K562 (cell line): ENCODE results near the gene CAPZB. TPM values are rescaled to one million over a fixed set of nuclear protein-coding genes. Genes with fewer than 3 reads are reported as not detected.

ENCODE experiments used
- ESRRA ChIP-seq: fragments of 450-650 bp; IDR thresholded peaks from 2 replicates; pipeline ENCODE4 v1.6.1; 2014; ENCODE audit warnings: low read depth, mild to moderate bottlenecking, moderate library complexity, borderline replicate concordance
- GATAD2A ChIP-seq: fragments of 450-650 bp; IDR thresholded peaks from 2 replicates; pipeline ENCODE4 v1.6.1; 2017
- GATAD2B ChIP-seq: fragments of 450-650 bp; IDR thresholded peaks from 2 replicates; pipeline ENCODE4 v1.6.1; 2017; ENCODE audit warnings: mild to moderate bottlenecking, borderline replicate concordance
- LCOR ChIP-seq: sonication (generic); formaldehyde crosslinking; IDR thresholded peaks from 2 replicates; pipeline ENCODE4 v1.8.0; 2022; ENCODE audit warnings: mild to moderate bottlenecking, missing genetic modification reagents
- NR4A1 ChIP-seq, 2 experiments: fragments of 250-450 bp in 1 of 2; fragments of 450-650 bp in 1 of 2; sonication (Bioruptor Pico) in 1 of 2; IDR thresholded peaks; 2 replicates each; pipeline versions ENCODE4 v1.4.0 to v1.6.1; 2016 to 2020; ENCODE audit warnings: mild to moderate bottlenecking in 2 of 2, missing compliant biosample characterization in 1 of 2, missing genetic modification characterization in 1 of 2, moderate library complexity in 1 of 2
- SLC30A9 ChIP-seq: fragments of 250-450 bp; sonication (Bioruptor Pico); IDR thresholded peaks from 2 replicates; pipeline ENCODE4 v1.8.0; 2022; ENCODE audit warnings: mild to moderate bottlenecking, moderate library complexity
- TRIM24 ChIP-seq, 2 experiments: fragments of 450-650 bp; IDR thresholded peaks; 2 replicates each; pipeline ENCODE4 v1.6.1; 2016
- polyA plus RNA-seq, 8 experiments: library from polyadenylated mRNA; depleted of rRNA in 4 of 8; stranded (reverse) in 5 of 8; unstranded in 3 of 8; fragments of >200 nt; fragmentation: Nextera tagmentation in 2 of 8; fragmentation: Illumina TruSeq in 1 of 8; extraction: Ambion mirVana in 2 of 8; extraction: Trizol in 1 of 8; gene quantifications; 2 replicates each; pipeline versions ENCODE4 v1.2.1 to v1.2.3, GENCODE V29; 2011 to 2014; ENCODE audit warnings: inconsistent platforms in 1 of 8, missing spikeins in 1 of 8
- total RNA-seq, 7 experiments: library from RNA; depleted of rRNA in 6 of 7; stranded (reverse); fragments of >200 nt in 6 of 7; fragmentation: Illumina TruSeq in 2 of 7; extraction: Trizol in 2 of 7; gene quantifications; 2 replicates each; pipeline versions ENCODE4 v1.2.1 to v1.2.3, GENCODE V29; 2011 to 2021; ENCODE audit warnings: low replicate concordance in 1 of 7
- TF ChIP-seq, protein P1 (sequence below), 2 experiments: fragments of 150-350 bp in 1 of 2; IDR thresholded peaks; 2 replicates each; pipeline ENCODE4 v1.6.1; 2012 to 2016; ENCODE audit warnings: low read depth in 2 of 2, low read length in 2 of 2, mild to moderate bottlenecking in 1 of 2, moderate library complexity in 1 of 2
- TF ChIP-seq, protein P2 (sequence below): sonication (generic); formaldehyde crosslinking; IDR thresholded peaks from 2 replicates; pipeline ENCODE4 v1.8.0; 2022; ENCODE audit warnings: missing genetic modification reagents, mild to moderate bottlenecking, moderate library complexity, borderline replicate concordance
- TF ChIP-seq, protein P3 (sequence below): fragments of 200-600 bp; sonication (generic); IDR thresholded peaks from one replicate; pipeline ENCODE4 v1.6.1; 2012; ENCODE audit warnings: mild to moderate bottlenecking, low read depth, low read length, inconsistent platforms

The CAPZB gene
- total and polyA plus RNA-seq, 9 of the 15 experiments (the other 6 are each of a cell fraction or from before 2014, with no cell fraction given), result 57.6 to 297 (median 125) TPM

DNA sequence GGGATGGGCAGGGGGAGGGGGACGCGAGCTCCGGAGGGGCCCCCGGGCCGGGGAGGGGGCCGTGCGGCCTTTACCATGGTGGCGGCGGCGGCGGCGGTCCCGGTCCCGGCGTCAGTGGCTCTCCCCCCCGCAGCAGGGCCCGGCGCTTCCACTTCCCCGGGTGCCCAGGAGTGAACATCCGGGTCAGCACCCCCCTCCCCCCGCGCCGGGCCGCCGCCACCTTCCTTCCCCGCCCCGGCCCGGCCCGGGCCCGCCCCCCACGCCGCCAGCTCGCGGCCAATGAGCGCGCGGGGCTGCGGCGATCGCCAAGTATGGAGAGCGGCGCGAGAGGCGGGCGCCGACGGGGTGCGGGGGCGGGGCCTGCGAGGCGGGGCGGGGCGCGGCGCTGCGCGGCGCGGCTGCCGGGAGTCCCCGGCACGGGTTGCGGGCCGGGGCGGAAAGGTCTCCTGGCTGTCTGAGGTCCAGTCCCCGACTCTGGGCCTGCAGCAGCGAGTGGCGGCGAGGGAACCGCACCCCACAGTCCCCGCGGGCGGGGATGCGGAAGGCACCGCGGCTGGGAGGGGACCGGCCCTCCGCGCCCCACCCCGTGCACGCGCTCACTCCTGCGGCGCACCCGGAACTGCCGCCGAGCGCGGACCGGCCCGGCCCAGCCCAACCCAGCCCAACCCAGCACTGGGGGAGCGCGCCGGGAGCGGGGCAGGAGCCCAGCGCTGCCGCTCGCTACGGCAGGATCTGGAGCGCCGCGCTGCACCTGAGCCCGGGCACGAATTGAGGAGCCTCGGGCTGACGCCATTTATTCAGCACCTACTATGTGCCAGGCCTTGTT lies at the start of gene CAPZB (continued):
- TF ChIP-seq, protein P1, sequence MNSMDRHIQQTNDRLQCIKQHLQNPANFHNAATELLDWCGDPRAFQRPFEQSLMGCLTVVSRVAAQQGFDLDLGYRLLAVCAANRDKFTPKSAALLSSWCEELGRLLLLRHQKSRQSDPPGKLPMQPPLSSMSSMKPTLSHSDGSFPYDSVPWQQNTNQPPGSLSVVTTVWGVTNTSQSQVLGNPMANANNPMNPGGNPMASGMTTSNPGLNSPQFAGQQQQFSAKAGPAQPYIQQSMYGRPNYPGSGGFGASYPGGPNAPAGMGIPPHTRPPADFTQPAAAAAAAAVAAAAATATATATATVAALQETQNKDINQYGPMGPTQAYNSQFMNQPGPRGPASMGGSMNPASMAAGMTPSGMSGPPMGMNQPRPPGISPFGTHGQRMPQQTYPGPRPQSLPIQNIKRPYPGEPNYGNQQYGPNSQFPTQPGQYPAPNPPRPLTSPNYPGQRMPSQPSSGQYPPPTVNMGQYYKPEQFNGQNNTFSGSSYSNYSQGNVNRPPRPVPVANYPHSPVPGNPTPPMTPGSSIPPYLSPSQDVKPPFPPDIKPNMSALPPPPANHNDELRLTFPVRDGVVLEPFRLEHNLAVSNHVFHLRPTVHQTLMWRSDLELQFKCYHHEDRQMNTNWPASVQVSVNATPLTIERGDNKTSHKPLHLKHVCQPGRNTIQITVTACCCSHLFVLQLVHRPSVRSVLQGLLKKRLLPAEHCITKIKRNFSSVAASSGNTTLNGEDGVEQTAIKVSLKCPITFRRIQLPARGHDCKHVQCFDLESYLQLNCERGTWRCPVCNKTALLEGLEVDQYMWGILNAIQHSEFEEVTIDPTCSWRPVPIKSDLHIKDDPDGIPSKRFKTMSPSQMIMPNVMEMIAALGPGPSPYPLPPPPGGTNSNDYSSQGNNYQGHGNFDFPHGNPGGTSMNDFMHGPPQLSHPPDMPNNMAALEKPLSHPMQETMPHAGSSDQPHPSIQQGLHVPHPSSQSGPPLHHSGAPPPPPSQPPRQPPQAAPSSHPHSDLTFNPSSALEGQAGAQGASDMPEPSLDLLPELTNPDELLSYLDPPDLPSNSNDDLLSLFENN (IDR thresholded peaks at IDR 0.05; ENCODE audit: low read depth in 2 of 2, low read length in 2 of 2), result no peak
- no peak for TF ChIP-seq SLC30A9 (CRISPR knock-in tag)
- peak; percentile 81; the same call in 1 of the 2 replicates for TF ChIP-seq GATAD2A
- no peak for TF ChIP-seq LCOR (CRISPR knock-in tag)
- TF ChIP-seq TRIM24 (IDR thresholded peaks at IDR 0.05), result peak in 1 of 2 experiments; percentile 42; a peak in 2 of 4 replicates
- peak; percentile 68; the same call in 1 of the 2 replicates for TF ChIP-seq ESRRA
- TF ChIP-seq GATAD2B, result peak; percentile 89
- TF ChIP-seq, protein P2, sequence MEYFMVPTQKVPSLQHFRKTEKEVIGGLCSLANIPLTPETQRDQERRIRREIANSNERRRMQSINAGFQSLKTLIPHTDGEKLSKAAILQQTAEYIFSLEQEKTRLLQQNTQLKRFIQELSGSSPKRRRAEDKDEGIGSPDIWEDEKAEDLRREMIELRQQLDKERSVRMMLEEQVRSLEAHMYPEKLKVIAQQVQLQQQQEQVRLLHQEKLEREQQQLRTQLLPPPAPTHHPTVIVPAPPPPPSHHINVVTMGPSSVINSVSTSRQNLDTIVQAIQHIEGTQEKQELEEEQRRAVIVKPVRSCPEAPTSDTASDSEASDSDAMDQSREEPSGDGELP (CRISPR knock-in tag), result peak; percentile 47; the same call in 1 of the 2 replicates
- TF ChIP-seq, protein P3, sequence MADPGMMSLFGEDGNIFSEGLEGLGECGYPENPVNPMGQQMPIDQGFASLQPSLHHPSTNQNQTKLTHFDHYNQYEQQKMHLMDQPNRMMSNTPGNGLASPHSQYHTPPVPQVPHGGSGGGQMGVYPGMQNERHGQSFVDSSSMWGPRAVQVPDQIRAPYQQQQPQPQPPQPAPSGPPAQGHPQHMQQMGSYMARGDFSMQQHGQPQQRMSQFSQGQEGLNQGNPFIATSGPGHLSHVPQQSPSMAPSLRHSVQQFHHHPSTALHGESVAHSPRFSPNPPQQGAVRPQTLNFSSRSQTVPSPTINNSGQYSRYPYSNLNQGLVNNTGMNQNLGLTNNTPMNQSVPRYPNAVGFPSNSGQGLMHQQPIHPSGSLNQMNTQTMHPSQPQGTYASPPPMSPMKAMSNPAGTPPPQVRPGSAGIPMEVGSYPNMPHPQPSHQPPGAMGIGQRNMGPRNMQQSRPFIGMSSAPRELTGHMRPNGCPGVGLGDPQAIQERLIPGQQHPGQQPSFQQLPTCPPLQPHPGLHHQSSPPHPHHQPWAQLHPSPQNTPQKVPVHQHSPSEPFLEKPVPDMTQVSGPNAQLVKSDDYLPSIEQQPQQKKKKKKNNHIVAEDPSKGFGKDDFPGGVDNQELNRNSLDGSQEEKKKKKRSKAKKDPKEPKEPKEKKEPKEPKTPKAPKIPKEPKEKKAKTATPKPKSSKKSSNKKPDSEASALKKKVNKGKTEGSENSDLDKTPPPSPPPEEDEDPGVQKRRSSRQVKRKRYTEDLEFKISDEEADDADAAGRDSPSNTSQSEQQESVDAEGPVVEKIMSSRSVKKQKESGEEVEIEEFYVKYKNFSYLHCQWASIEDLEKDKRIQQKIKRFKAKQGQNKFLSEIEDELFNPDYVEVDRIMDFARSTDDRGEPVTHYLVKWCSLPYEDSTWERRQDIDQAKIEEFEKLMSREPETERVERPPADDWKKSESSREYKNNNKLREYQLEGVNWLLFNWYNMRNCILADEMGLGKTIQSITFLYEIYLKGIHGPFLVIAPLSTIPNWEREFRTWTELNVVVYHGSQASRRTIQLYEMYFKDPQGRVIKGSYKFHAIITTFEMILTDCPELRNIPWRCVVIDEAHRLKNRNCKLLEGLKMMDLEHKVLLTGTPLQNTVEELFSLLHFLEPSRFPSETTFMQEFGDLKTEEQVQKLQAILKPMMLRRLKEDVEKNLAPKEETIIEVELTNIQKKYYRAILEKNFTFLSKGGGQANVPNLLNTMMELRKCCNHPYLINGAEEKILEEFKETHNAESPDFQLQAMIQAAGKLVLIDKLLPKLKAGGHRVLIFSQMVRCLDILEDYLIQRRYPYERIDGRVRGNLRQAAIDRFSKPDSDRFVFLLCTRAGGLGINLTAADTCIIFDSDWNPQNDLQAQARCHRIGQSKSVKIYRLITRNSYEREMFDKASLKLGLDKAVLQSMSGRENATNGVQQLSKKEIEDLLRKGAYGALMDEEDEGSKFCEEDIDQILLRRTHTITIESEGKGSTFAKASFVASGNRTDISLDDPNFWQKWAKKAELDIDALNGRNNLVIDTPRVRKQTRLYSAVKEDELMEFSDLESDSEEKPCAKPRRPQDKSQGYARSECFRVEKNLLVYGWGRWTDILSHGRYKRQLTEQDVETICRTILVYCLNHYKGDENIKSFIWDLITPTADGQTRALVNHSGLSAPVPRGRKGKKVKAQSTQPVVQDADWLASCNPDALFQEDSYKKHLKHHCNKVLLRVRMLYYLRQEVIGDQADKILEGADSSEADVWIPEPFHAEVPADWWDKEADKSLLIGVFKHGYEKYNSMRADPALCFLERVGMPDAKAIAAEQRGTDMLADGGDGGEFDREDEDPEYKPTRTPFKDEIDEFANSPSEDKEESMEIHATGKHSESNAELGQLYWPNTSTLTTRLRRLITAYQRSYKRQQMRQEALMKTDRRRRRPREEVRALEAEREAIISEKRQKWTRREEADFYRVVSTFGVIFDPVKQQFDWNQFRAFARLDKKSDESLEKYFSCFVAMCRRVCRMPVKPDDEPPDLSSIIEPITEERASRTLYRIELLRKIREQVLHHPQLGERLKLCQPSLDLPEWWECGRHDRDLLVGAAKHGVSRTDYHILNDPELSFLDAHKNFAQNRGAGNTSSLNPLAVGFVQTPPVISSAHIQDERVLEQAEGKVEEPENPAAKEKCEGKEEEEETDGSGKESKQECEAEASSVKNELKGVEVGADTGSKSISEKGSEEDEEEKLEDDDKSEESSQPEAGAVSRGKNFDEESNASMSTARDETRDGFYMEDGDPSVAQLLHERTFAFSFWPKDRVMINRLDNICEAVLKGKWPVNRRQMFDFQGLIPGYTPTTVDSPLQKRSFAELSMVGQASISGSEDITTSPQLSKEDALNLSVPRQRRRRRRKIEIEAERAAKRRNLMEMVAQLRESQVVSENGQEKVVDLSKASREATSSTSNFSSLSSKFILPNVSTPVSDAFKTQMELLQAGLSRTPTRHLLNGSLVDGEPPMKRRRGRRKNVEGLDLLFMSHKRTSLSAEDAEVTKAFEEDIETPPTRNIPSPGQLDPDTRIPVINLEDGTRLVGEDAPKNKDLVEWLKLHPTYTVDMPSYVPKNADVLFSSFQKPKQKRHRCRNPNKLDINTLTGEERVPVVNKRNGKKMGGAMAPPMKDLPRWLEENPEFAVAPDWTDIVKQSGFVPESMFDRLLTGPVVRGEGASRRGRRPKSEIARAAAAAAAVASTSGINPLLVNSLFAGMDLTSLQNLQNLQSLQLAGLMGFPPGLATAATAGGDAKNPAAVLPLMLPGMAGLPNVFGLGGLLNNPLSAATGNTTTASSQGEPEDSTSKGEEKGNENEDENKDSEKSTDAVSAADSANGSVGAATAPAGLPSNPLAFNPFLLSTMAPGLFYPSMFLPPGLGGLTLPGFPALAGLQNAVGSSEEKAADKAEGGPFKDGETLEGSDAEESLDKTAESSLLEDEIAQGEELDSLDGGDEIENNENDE, result no peak
- 0 out of 2 replicates have a peak, but pooled peaks have one; percentile 42 for TF ChIP-seq NR4A1 (CRISPR knock-in tag; IDR thresholded peaks at IDR 0.05)
- TF ChIP-seq NR4A1 (tag; IDR thresholded peaks at IDR 0.05), result peak; percentile 85
